ENCODE data around the gene SDHAF1. TPM values are rescaled to one million over a fixed set of nuclear protein-coding genes. Genes with fewer than 3 reads are reported as not detected.

SDHAF1 gene
- total RNA-seq, 1 experiment from 2014 or later, result 16.9 TPM

DNA sequence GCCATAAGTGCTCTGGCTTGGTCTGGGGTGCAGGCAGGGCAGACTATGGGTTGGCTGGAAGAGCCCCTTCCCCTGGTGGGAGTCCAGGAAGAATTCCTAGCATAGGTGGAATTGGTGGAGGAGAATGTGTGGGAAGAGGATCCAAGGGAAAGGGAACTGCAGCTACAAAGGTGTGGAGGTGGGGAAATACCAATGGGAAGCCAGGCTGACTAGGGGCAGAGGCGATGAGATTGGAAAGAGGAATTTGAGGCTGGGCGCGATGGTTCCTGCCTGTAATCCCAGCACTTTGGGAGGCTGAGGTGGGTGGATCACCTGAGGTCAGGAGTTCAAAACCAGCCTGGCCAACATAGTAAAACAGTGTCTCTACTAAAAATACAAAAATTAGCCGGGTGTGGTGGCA is 4.8 kb upstream of the SDHAF1 start:
- Histone ChIP-seq H4K20me1 (ENCODE audit: insufficient read depth) (no peaks in the 10 kb centered on the region), H3F3A (ENCODE audit: insufficient read depth, low read depth) (no peaks in the 10 kb centered on the region), H3K9me3 (ENCODE audit: insufficient read depth, low read depth) (no peaks in the 10 kb centered on the region; the same call in 1 of the 2 replicates), H3K4me1 (replicated peaks; ENCODE audit: insufficient read depth) (no peaks in the 10 kb centered on the region), H3K9me2 (ENCODE audit: insufficient read depth) (no peaks in the 10 kb centered on the region), H3K4me3 (no peak overlapping the region), H3K27me3 (ENCODE audit: insufficient read depth, low read depth) (peaks cover 39% of the 10 kb centered on the region), H2AFZ (no peak overlapping the region), H3K4me2 (no peak overlapping the region), H3K36me3 (ENCODE audit: low read depth) (no peaks in the 10 kb centered on the region), H3K27ac (no peak overlapping the region), H3K79me2 (ENCODE audit: low read depth) (no peaks in the 10 kb centered on the region)
- DNase-seq, result no peak
- TF ChIP-seq, protein P1, sequence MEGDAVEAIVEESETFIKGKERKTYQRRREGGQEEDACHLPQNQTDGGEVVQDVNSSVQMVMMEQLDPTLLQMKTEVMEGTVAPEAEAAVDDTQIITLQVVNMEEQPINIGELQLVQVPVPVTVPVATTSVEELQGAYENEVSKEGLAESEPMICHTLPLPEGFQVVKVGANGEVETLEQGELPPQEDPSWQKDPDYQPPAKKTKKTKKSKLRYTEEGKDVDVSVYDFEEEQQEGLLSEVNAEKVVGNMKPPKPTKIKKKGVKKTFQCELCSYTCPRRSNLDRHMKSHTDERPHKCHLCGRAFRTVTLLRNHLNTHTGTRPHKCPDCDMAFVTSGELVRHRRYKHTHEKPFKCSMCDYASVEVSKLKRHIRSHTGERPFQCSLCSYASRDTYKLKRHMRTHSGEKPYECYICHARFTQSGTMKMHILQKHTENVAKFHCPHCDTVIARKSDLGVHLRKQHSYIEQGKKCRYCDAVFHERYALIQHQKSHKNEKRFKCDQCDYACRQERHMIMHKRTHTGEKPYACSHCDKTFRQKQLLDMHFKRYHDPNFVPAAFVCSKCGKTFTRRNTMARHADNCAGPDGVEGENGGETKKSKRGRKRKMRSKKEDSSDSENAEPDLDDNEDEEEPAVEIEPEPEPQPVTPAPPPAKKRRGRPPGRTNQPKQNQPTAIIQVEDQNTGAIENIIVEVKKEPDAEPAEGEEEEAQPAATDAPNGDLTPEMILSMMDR (conservative IDR thresholded peaks at IDR 0.05), result no peak
- no peak for TF ChIP-seq EZH2 (IDR thresholded peaks at IDR 0.05; ENCODE audit: low read depth)
- CTCF ChIA-PET, result no interaction called here
- BruUV-seq (replicated peaks), result no TSS peak
- intact Hi-C loops (cut with micrococcal nuclease; ENCODE audit: unreplicated experiment), result loop anchor here (10.0 kb wide), 1 partner anchor 245 kb away; the partner anchor contains the start of genes IGFLR1, LIN37, PSENEN and U2AF1L4
- POLR2A ChIA-PET (ENCODE audit: unreplicated experiment), result no interaction called here

DNA sequence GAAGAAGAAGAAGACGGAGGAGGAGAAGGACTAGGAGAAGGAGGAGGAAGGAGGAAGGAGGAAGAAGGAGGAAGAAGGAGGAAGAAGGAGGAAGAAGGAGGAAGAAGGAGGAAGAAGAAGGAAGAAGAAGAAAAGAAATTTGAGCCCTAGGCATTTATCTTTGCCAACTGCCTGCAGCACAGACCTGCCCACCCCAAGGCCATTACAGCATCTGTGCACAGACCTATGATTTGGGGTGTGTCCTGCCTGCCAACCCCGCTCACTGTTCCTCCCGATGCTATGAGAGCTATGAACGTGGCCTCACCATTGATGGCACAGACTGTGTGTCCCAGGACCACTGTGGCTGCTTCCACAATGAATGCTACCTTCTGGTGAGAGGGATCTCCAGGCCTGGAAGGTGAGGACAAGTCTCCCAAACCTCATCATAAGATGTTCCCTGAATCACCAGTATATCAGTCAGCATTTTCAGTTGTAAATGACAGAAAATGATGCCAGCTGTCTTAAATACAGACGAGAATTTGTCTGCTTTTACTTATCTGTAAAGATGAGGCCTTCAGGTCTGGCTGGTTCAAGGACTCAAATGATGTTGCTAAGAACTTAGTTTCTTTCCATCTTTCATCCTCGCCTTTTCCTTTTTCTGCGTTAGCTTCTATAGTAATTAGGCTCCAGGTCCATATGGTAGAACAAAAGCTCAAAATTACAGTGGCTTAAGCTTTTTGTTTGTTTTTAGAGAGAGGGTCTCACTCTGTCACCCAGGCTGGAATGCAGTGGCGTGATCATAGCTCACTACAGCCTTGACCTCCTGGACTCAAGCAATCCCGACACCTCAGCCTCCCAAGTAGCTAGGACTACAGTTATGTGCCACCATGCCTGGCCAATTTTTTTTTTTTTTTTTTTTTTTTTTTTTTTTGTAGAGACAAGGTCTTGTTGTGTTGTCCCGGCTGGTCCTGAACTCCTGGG is 3.9 kb upstream of the SDHAF1 start:
- BruUV-seq (replicated peaks), result no TSS peak
- peaks cover 30% of the 10 kb centered on the region for H3K27me3 ChIP-seq (ENCODE audit: insufficient read depth, low read depth)
- ChIA-PET POLR2A (ENCODE audit: unreplicated experiment) (interaction anchor here (0.6 kb wide), 1 partner anchor 537 kb away, joined by 4 read pairs; no protein-coding TSS in a partner anchor), CTCF (interaction anchor here (0.6 to 0.7 kb wide), 2 partner anchors 23 to 485 kb away, joined by 3 to 11 read pairs; partner anchors contain the start of gene ALKBH6)
- peaks cover 4% of the 10 kb centered on the region; the same call in 1 of the 2 replicates for H3K4me1 ChIP-seq (replicated peaks; ENCODE audit: insufficient read depth)
- no peak overlapping the region for H2AFZ ChIP-seq
- H3K79me2 ChIP-seq (ENCODE audit: low read depth), result peaks cover 8% of the 10 kb centered on the region
- no peak overlapping the region for H3K27ac ChIP-seq
- H3K9me3 ChIP-seq (ENCODE audit: insufficient read depth, low read depth), result no peaks in the 10 kb centered on the region; the same call in 1 of the 2 replicates
- no peaks in the 10 kb centered on the region for H3K9me2 ChIP-seq (ENCODE audit: insufficient read depth)
- intact Hi-C loops (cut with micrococcal nuclease; ENCODE audit: unreplicated experiment), result loop anchor here (10.0 kb wide), 1 partner anchor 246 kb away; the partner anchor contains the start of genes IGFLR1, LIN37, PSENEN and U2AF1L4
- no peaks in the 10 kb centered on the region for H3F3A ChIP-seq (ENCODE audit: insufficient read depth, low read depth)
- no peaks in the 10 kb centered on the region for H4K20me1 ChIP-seq (ENCODE audit: insufficient read depth)
- no peak for DNase-seq
- H3K4me3 ChIP-seq, result no peak overlapping the region
- H3K36me3 ChIP-seq (ENCODE audit: low read depth), result no peaks in the 10 kb centered on the region
- no peak for TF ChIP-seq EZH2 (IDR thresholded peaks at IDR 0.05; ENCODE audit: low read depth)
- TF ChIP-seq, protein P1 (conservative IDR thresholded peaks at IDR 0.05), result no peak
- no peak overlapping the region for H3K4me2 ChIP-seq

DNA sequence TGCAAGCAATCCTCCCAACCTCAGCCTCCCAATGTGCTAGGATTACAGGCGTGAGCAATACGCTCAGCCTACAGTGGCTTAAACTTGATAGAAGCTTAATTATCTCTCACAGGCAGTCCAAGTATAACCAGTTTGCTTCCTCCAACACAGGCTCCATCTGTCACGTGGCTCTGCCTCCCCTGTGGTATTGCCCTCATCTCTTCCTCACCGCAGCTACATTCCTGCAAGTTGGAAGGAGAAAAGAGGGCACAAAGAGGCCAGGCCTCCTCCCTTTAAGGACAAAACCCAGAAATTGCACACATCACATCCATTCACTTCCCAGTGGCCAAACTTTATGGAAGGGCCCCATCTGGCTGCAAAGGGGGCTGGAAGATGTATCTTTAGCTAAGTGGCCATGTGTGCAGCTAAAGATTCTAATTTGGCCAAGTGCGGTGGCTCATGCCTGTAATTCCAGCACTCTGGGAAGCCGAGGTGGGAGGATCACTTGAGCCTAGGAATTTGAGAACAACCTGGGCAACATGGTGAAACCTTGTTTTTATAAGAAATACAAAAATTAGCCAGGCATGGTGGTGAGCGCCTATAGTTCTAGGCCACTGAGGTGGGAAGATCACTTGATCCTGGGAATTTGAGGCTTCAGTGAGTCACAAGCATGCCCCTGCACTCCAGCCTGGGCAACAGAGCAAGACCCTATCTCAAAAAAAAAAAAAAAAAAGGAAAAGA is 3.1 kb upstream of the SDHAF1 start:
- Histone ChIP-seq H3F3A (ENCODE audit: insufficient read depth, low read depth) (no peaks in the 10 kb centered on the region), H3K27ac (no peak overlapping the region), H3K27me3 (ENCODE audit: insufficient read depth, low read depth) (peaks cover 21% of the 10 kb centered on the region), H4K20me1 (ENCODE audit: insufficient read depth) (peaks cover 8% of the 10 kb centered on the region; the same call in 1 of the 2 replicates), H3K79me2 (ENCODE audit: low read depth) (peaks cover 16% of the 10 kb centered on the region), H2AFZ (no peak overlapping the region), H3K4me1 (replicated peaks; ENCODE audit: insufficient read depth) (peaks cover 8% of the 10 kb centered on the region; the same call in 1 of the 2 replicates), H3K4me2 (no peak overlapping the region), H3K4me3 (no peak overlapping the region), H3K36me3 (ENCODE audit: low read depth) (no peaks in the 10 kb centered on the region), H3K9me2 (ENCODE audit: insufficient read depth) (no peaks in the 10 kb centered on the region), H3K9me3 (ENCODE audit: insufficient read depth, low read depth) (no peaks in the 10 kb centered on the region; the same call in 1 of the 2 replicates)
- TF ChIP-seq EZH2 (IDR thresholded peaks at IDR 0.05; ENCODE audit: low read depth), result no peak
- TF ChIP-seq, protein P1 (conservative IDR thresholded peaks at IDR 0.05), result no peak
- BruUV-seq (replicated peaks), result no TSS peak
- intact Hi-C loops (cut with micrococcal nuclease; ENCODE audit: unreplicated experiment), result loop anchor here (10.0 kb wide), 1 partner anchor 247 kb away; the partner anchor contains the start of genes IGFLR1, LIN37, PSENEN and U2AF1L4
- no peak for DNase-seq
- ChIA-PET POLR2A (ENCODE audit: unreplicated experiment) (interaction anchor here (0.6 kb wide), 1 partner anchor 273 kb away, joined by 4 read pairs; no protein-coding TSS in a partner anchor), CTCF (interaction anchor here (0.7 kb wide), 1 partner anchor 486 kb away, joined by 3 read pairs; no protein-coding TSS in a partner anchor)
